Medulla oblongata (tissue), 1 donor: ENCODE data around the gene PSMA7.
A peak's percentile ranks its signal among the peaks of the same experiment; 100 is the strongest.

ENCODE experiments used
- DNase-seq: peaks from one replicate; pipeline ENCODE4 v3.0.0-alpha.2; 2015; ENCODE audit errors: extremely low spot score

Gene PSMA7

DNA sequence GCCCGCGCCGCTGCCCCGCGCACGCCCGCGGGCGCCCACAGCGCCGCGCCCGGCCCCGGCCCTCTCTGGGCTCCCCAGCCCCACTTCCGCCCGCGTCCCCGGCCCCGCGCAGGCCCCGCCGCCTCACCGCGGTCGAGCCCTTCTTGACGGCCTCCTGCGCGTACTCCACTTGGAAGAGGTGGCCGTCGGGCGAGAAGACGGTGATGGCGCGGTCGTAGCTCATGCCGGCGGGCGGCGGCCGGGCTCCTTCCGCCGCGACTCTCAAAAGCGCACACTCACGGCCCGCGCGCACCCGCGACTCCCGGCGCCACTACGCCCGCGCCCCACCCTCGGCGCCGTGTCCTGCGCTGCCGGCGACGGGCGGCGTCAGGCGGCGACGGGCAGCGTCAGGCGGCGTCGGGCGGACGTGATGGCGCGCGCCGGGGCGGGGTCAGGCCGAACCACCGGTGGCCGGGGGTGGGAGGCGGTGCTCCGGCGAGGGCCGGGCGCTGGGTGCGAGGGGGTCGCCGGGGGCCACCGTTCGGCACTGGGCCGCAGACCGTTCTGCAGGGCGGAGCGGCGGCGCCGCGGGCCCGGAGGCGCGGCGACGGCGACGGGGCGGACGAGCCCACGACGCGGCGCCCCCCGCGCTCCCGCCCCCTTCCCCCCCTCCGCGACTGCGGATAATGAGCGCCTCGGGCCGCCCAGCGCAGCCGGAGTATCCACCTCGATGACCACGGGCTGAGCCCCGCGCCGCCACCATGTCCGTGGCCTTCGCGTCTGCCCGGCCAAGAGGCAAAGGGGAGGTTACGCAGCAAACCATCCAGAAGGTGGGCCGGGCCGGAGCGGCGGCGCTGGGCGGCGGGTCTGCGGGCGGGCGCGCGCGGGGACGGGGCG, at the start of gene PSMA7, which contains the start of gene SS18L1:
Gene PSMA7 (minus strand): TSS at position 314 of the 876 bp plus-strand sequence. CDS start 91 bp downstream, at position 223.
Gene SS18L1 (plus strand): TSS at position 689 of the 876 bp plus-strand sequence. CDS start 52 bp downstream, at position 741.
- peak; percentile 92 for DNase-seq

DNA sequence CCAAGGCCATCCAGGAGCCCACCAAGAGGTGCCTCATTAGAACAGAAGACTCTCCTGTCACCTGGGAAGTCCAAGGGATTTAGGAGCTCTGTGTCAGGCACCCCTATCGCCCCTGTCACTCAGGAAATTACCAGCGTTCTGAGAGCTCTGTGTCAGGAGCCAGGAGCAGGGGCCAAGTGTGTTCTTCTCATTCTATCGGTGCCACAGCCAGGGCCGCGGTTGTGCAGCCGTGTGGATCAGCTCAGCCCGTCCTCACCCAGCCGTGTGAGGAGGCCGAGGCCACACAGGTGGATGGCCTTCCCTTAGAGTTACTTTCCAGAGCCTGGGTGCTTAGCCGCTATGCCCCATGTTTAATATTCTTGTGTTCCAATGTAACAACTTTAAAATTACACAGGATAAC, 49.4 kb upstream of the PSMA7 start:
- DNase-seq = no peak

DNA sequence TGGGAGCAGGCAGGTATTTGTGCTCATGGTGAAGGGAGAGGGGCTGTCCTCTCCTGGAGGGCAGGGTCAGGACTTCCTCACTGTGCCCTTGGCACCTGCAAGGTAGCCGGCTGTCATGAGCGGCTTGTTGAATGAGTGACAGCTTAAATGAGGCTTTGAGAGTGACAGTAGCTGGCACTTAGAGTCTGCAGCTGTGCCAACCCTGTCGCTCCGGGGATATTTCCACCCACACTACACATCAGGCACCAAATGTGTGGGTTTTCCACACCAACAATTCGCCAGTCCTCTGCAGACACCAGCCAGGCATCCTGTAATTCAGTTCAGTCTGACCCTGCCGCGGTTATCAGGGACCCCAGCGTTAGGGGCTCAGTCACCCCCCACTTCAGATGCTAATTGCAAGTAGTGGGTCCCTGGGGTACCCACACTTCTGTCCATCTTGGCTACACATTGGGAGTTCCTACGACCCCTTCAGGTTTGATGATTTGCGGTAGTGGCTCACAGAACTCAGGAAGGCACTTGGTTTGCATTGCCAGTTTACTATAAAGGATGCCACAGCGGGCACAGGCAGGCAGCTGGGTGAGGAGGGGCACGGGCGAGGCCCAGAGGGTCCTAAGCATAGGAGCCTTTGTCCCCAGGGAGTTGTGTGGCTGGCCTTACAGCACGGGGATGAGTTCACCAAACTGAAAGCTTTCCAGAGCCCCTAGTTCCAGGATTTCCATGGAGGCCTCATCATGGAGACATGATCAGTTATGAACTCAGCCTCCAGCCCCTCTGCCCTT, 48.8 kb upstream of the PSMA7 start:
- DNase-seq = no peak

- DNase-seq = no peak
These were observed 47.6 kb upstream of the PSMA7 start for GRCh38 chr20:62190639-62191411.

DNA sequence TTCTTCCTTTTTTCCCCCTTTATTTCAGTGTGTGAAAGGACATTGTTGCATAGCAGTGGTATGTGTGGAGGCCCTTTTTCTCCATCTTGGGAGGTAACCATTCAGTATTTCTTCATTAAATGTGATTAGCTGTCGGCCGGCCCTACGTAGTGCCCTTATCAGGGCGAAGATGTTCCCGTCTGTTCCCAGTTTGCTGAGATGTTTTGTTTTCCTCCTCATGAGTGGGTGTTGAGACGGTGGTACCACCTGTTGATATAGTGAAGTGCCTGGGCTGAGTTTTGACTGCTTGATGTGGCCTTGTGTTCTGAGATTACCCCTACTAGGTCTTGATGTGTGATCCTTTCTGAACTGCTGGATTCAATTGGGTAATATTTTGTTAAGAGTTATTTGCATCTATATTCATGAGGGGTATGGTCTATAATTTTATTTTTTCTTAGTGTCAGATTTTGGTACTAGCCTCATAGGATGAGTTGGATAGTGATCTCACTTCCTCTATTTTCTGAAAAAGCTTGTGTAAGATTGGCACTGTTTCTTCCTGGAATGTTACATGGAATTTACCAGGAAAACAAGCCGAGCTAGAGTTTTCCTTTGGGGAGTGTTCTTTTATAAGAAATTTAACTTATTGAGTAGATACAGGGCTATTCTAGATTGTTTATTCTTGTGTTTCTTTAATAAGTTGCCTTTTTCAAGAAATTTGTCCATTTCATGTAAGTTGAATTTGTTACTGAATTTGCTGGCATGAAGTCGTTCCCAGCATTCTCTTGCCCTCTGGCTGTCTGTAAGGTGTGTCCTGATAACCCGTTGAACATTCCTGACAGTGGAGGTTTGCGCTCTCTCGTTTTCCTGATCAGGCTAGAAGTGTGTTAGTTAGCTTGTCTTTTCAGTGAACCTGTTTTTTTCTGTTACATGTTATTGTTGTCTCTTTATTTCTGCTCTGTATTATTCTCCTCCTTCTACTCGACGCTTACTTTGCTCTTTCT, 44.0 kb upstream of the PSMA7 start:
- no peak for DNase-seq

- no peak for DNase-seq
These were observed 42.9 kb upstream of the PSMA7 start for GRCh38 chr20:62186096-62186426.

GRCh38 chr20:62183426-62184142, 40.4 kb upstream of the PSMA7 start:
- no peak for DNase-seq

DNA sequence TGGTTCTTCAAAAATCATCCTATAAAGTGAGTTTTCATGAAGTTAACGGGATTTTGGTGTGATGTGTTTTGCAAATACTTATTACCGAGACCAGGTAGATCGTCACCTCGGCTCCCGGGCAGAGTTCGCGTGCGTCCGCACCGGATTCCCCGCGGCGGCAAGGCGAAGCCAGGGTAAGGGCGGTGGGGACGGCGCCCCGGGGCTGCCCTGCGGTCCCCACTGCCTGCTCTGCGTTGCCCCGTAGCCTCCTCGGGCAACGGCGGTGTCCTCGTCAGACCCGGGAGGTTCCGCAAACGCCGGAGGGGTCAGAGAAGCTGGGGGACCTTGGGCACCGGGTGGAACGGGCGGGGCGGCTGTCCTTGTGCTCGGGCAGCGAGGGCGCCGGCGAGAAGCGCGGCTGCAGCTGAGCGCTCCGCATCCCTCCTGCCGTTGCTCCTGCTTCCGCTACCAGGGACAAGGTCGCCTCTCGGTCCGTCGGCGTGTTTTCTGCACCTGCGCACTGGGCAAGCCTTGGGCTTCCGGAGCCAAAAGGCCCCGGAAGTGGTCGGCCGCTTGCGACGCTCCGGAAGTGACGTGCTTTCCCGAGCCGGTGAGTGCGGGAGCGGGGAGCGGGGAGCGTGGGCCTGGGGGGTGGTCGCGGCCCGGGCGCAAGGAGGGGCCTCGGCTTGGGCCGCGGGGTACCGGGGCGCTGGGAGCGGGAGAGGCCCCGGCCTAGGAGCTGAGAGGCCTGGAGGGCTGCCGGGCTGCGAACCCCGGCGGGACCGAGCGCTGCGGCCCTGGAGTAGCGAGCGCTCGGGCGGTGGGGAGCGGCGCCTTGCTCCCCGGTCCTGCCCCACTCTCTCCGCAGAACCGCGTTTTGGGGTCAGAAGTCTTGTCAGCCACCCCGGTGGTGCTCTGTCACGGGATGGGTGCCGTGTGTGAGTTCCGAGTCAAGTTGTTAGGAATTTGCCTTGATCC, 39.6 kb upstream of the PSMA7 start, which contains the start of gene MTG2:
Gene MTG2 (plus strand): TSS at position 560 of the 957 bp plus-strand sequence. CDS start 10,393 bp downstream, outside the sequence.
- peak; percentile 98 for DNase-seq

- DNase-seq = no peak
These were observed 38.6 kb upstream of the PSMA7 start for GRCh38 chr20:62181808-62182207.

GRCh38 chr20:62179162-62179504, 35.9 kb upstream of the PSMA7 start:
- DNase-seq = no peak

- peak; percentile 46 for DNase-seq
These were observed 35.3 kb upstream of the PSMA7 start for GRCh38 chr20:62178316-62179161.

GRCh38 chr20:62177307-62177706, 34.1 kb upstream of the PSMA7 start:
- no peak for DNase-seq

DNA sequence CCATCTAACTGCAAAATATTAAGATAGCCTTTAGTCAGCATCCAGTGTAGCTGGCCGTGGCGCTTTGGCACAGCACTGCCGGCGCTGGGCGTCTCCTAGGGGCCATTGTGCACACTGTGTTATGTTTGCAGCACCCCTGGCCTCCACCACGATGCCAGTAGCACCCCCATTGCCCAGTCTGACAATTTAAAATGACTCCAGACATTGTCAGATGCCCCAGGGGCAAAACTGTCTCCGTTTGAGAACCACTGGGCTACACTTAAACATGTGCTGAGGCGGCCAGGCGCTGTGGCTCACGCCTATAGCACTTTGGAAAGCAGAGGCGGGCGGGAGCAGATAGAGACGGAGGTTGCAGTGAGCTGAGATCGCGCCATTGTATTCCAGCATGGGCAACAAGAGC, 33.7 kb upstream of the PSMA7 start:
- no peak for DNase-seq

GRCh38 chr20:62175711-62176110, 32.5 kb upstream of the PSMA7 start:
- no peak for DNase-seq

GRCh38 chr20:62174870-62175624, 31.9 kb upstream of the PSMA7 start:
- DNase-seq = no peak

- DNase-seq = no peak
These were observed 31.0 kb upstream of the PSMA7 start for GRCh38 chr20:62174021-62174804.
